Stimulated activated naive B cell treated with anti-CD40 and anti-IgM and Interleukin-4, amounts not matched to agents 10 μg/mL and 1 μg/mL and 100 μg/mL, for 72 hours (primary cell): ENCODE results near the gene GSK3A.

Experiments
- ATAC-seq, 2 donors: fragments of 150-1000 bp; cut with Tn5 transposase; replicated peaks; 2 replicates each; pipeline ENCODE4 v1.10.0; 2021; ENCODE audit warnings: moderate library complexity in 1 of 2
- DNase-seq: peaks from one replicate; pipeline ENCODE4 v3.0.0; 2021
- H3K27ac Mint-ChIP-seq: one replicate; pipeline ENCODE4 v1.8.0; 2022; ENCODE audit warnings: mild to moderate bottlenecking, mixed read lengths
- H3K27me3 Mint-ChIP-seq, 2 donors: one replicate each; pipeline ENCODE4 v1.8.0; 2022; ENCODE audit warnings: mixed read lengths in 2 of 2
- H3K36me3 Mint-ChIP-seq, 2 donors: one replicate each; pipeline ENCODE4 v1.8.0; 2022; ENCODE audit warnings: mixed read lengths in 2 of 2, mild to moderate bottlenecking in 1 of 2
- H3K4me1 Mint-ChIP-seq, 2 donors: one replicate each; pipeline ENCODE4 v1.8.0; 2022; ENCODE audit warnings: mixed read lengths in 2 of 2, mild to moderate bottlenecking in 1 of 2
- H3K4me3 Mint-ChIP-seq, 2 donors: one replicate each; pipeline ENCODE4 v1.8.0; 2022; ENCODE audit warnings: mild to moderate bottlenecking in 2 of 2, mixed read lengths in 2 of 2, moderate library complexity in 1 of 2
- H3K9me3 Mint-ChIP-seq, 2 donors: one replicate each; pipeline ENCODE4 v1.8.0; 2022; ENCODE audit warnings: mixed read lengths in 2 of 2, mild to moderate bottlenecking in 1 of 2

The GSK3A gene

GRCh38 chr19:42203700-42204099 is 38.7 kb downstream of the GSK3A start:
- Mint-ChIP-seq H3K27me3 (no peaks in the 10 kb centered on the region), H3K27ac (peak overlapping the region; percentile 82), H3K9me3 (no peaks in the 10 kb centered on the region), H3K4me1 (peaks cover 66 to 77% of the 10 kb centered on the region in 2 donors), H3K4me3 (no peak overlapping the region), H3K36me3 (peaks cover 59 to 80% of the 10 kb centered on the region in 2 donors)
- no peak for ATAC-seq
- DNase-seq, result no peak

GRCh38 chr19:42202290-42202880 is 40.0 kb downstream of the GSK3A start:
- peaks cover 56 to 73% of the 10 kb centered on the region in 2 donors for H3K36me3 Mint-ChIP-seq

GRCh38 chr19:42201489-42202289 is 40.7 kb downstream of the GSK3A start:
- H3K4me3 Mint-ChIP-seq, result peak overlapping the region; percentile 28 to 55
- peaks cover 67 to 83% of the 10 kb centered on the region in 2 donors for H3K4me1 Mint-ChIP-seq
- H3K9me3 Mint-ChIP-seq, result no peaks in the 10 kb centered on the region
- H3K27ac Mint-ChIP-seq, result peak overlapping the region; percentile 92
- no peaks in the 10 kb centered on the region for H3K27me3 Mint-ChIP-seq
- ATAC-seq, result peak; percentile 86 to 87
- DNase-seq, result peak; percentile 79
- H3K36me3 Mint-ChIP-seq, result peaks cover 57 to 75% of the 10 kb centered on the region in 2 donors

More at GRCh38 chr19:42202290-42202880, 40.0 kb downstream of the GSK3A start:
- no peak for ATAC-seq
- Mint-ChIP-seq H3K4me3 (peak overlapping the region; percentile 28 to 55), H3K27ac (peak overlapping the region; percentile 92), H3K4me1 (peaks cover 61 to 76% of the 10 kb centered on the region in 2 donors), H3K9me3 (no peaks in the 10 kb centered on the region), H3K27me3 (no peaks in the 10 kb centered on the region)
- DNase-seq, result no peak

- Mint-ChIP-seq H3K9me3 (no peaks in the 10 kb centered on the region), H3K27me3 (no peaks in the 10 kb centered on the region), H3K4me3 (peak overlapping the region; percentile 73 to 77), H3K27ac (peak overlapping the region; percentile 94), H3K4me1 (peaks cover 73 to 85% of the 10 kb centered on the region in 2 donors), H3K36me3 (peaks cover 59 to 76% of the 10 kb centered on the region in 2 donors)
- ATAC-seq (no peak), DNase-seq (no peak)
These were observed 42.2 kb downstream of the GSK3A start for GRCh38 chr19:42200116-42200715.

- peak; percentile 34 for DNase-seq
- Mint-ChIP-seq H3K27ac (peak overlapping the region; percentile 94), H3K4me3 (peak overlapping the region; percentile 73 to 77), H3K9me3 (no peaks in the 10 kb centered on the region), H3K36me3 (peaks cover 55 to 71% of the 10 kb centered on the region in 2 donors), H3K4me1 (peaks cover 69 to 81% of the 10 kb centered on the region in 2 donors), H3K27me3 (no peaks in the 10 kb centered on the region)
- peak; percentile 36 to 38 for ATAC-seq
These were observed 42.8 kb downstream of the GSK3A start for GRCh38 chr19:42199440-42200115.

GRCh38 chr19:42198676-42199439 is 43.5 kb downstream of the GSK3A start:
- Mint-ChIP-seq H3K4me1 (peaks cover 67 to 83% of the 10 kb centered on the region in 2 donors), H3K27me3 (no peaks in the 10 kb centered on the region), H3K36me3 (peaks cover 53 to 67% of the 10 kb centered on the region in 2 donors), H3K4me3 (peak overlapping the region; percentile 73 to 77), H3K9me3 (no peaks in the 10 kb centered on the region), H3K27ac (peak overlapping the region; percentile 94)
- ATAC-seq (peak; percentile 20 to 31), DNase-seq (peak; percentile 30)

- peaks cover 48 to 52% of the 10 kb centered on the region in 2 donors for H3K36me3 Mint-ChIP-seq
- peak overlapping the region; percentile 25 for H3K27ac Mint-ChIP-seq
- no peaks in the 10 kb centered on the region for H3K27me3 Mint-ChIP-seq
- no peak overlapping the region for H3K4me3 Mint-ChIP-seq
- H3K9me3 Mint-ChIP-seq, result peaks cover 0 to 4% of the 10 kb centered on the region in 2 donors
- ATAC-seq (no peak), DNase-seq (no peak)
- peaks cover 55 to 71% of the 10 kb centered on the region in 2 donors for H3K4me1 Mint-ChIP-seq
These were observed 45.0 kb downstream of the GSK3A start for GRCh38 chr19:42197375-42197817.

- H3K36me3 Mint-ChIP-seq, result peaks cover 44% of the 10 kb centered on the region in 2 donors
- peaks cover 49 to 70% of the 10 kb centered on the region in 2 donors for H3K4me1 Mint-ChIP-seq
- H3K27ac Mint-ChIP-seq, result peak overlapping the region; percentile 56
- no peak overlapping the region for H3K4me3 Mint-ChIP-seq
- H3K9me3 Mint-ChIP-seq, result peaks cover 0 to 4% of the 10 kb centered on the region in 2 donors
- ATAC-seq (no peak), DNase-seq (no peak)
- H3K27me3 Mint-ChIP-seq, result no peaks in the 10 kb centered on the region
These were observed 46.1 kb downstream of the GSK3A start for GRCh38 chr19:42196011-42197001.

GRCh38 chr19:42193706-42194105 is 48.7 kb downstream of the GSK3A start:
- H3K4me1 Mint-ChIP-seq, result peaks cover 30 to 52% of the 10 kb centered on the region in 2 donors
- DNase-seq (no peak), ATAC-seq (no peak)
- no peak overlapping the region for H3K27ac Mint-ChIP-seq
- H3K9me3 Mint-ChIP-seq, result peaks cover 0 to 4% of the 10 kb centered on the region in 2 donors
- H3K36me3 Mint-ChIP-seq, result peaks cover 21 to 24% of the 10 kb centered on the region in 2 donors
- H3K4me3 Mint-ChIP-seq, result no peak overlapping the region
- H3K27me3 Mint-ChIP-seq, result no peaks in the 10 kb centered on the region

- no peaks in the 10 kb centered on the region for H3K27me3 Mint-ChIP-seq
- H3K27ac Mint-ChIP-seq, result no peak overlapping the region
- no peak for DNase-seq
- H3K4me3 Mint-ChIP-seq, result no peak overlapping the region
- H3K4me1 Mint-ChIP-seq, result peaks cover 28 to 48% of the 10 kb centered on the region in 2 donors
- peaks cover 18 to 21% of the 10 kb centered on the region in 2 donors for H3K36me3 Mint-ChIP-seq
- ATAC-seq, result no peak
- H3K9me3 Mint-ChIP-seq, result peaks cover 0 to 4% of the 10 kb centered on the region in 2 donors
These were observed 49.1 kb downstream of the GSK3A start for GRCh38 chr19:42193294-42193693.

GRCh38 chr19:42191855-42192254 is 50.5 kb downstream of the GSK3A start:
- no peak overlapping the region for H3K4me3 Mint-ChIP-seq
- peak; percentile 53 to 62 for ATAC-seq
- DNase-seq, result no peak
- peaks cover 0 to 4% of the 10 kb centered on the region in 2 donors for H3K9me3 Mint-ChIP-seq
- H3K27me3 Mint-ChIP-seq, result no peaks in the 10 kb centered on the region
- peaks cover 21 to 36% of the 10 kb centered on the region in 2 donors for H3K4me1 Mint-ChIP-seq
- H3K36me3 Mint-ChIP-seq, result peaks cover 12 to 16% of the 10 kb centered on the region in 2 donors
- H3K27ac Mint-ChIP-seq, result no peak overlapping the region

GRCh38 chr19:42191330-42191729 is 51.1 kb downstream of the GSK3A start:
- H3K36me3 Mint-ChIP-seq, result peaks cover 7 to 11% of the 10 kb centered on the region in 2 donors
- peaks cover 16 to 30% of the 10 kb centered on the region in 2 donors for H3K4me1 Mint-ChIP-seq
- H3K27me3 Mint-ChIP-seq, result no peaks in the 10 kb centered on the region
- peaks cover 0 to 4% of the 10 kb centered on the region in 2 donors for H3K9me3 Mint-ChIP-seq
- no peak overlapping the region for H3K4me3 Mint-ChIP-seq
- DNase-seq, result no peak
- no peak for ATAC-seq
- H3K27ac Mint-ChIP-seq, result peak overlapping the region; percentile 14
